ENCODE data around the gene GANC.
"Not testable (repeated sequence)": the region's sequence is repeated elsewhere in the genome, so short reads cannot be mapped to it uniquely, and the experiment has no call there.

The GANC gene

DNA sequence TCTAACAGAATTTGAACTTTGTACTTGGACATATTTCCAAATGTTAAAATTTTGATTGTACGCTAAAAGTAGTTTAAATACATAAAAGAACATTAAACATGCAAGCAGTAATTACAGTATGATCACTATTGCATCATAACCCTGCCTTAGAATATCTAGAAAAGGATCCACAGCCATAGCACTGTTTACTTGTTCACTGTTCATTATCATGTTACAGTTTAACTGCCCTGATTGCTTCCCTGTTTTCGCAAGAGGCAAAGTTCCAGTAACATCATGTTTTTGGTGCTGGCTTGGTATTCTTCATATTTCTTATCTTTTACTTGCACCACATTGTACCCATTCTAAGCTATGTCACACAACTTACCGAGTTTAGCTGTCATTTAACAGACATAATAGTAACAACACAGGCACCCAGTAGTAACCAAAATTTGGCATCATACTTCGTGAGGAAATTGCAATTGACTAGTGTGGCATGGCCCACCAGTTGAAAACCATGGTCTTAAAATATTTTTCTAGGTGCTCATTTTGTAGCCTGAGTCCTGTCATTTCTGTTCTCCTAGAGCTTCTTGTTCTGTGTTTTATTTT lies 13.5 kb downstream of the GANC start:
- H3K36me3 ChIP-seq (replicated peaks; ENCODE audit: low read depth, low read length) = peaks cover 21% of the 10 kb centered on the region
- H2AFZ ChIP-seq (ENCODE audit: low read depth, low read length) = no peak overlapping the region
- no peaks in the 10 kb centered on the region for H3K27me3 ChIP-seq (ENCODE audit: low read depth, low read length)
- no peak overlapping the region for H3K9ac ChIP-seq (ENCODE audit: low read length)
- TF ChIP-seq EZH2phosphoT487 (IDR thresholded peaks at IDR 0.05; ENCODE audit: low read depth) (no peak), CTCF (IDR thresholded peaks at IDR 0.05; ENCODE audit: low read depth, low read length) (no peak)
- no peaks in the 10 kb centered on the region for H3K79me2 ChIP-seq (ENCODE audit: low read length)
- H4K20me1 ChIP-seq (ENCODE audit: insufficient read depth, low read length) = no peaks in the 10 kb centered on the region
- H3K9me3 ChIP-seq (ENCODE audit: insufficient read depth, low read length) = no peaks in the 10 kb centered on the region
- H3K4me1 ChIP-seq (ENCODE audit: low read length) = no peaks in the 10 kb centered on the region
- no peak overlapping the region for H3K27ac ChIP-seq (ENCODE audit: low read length)
- no peak overlapping the region for H3K4me3 ChIP-seq (ENCODE audit: low read length)
- no peak overlapping the region for H3K4me2 ChIP-seq (ENCODE audit: low read length)

DNA sequence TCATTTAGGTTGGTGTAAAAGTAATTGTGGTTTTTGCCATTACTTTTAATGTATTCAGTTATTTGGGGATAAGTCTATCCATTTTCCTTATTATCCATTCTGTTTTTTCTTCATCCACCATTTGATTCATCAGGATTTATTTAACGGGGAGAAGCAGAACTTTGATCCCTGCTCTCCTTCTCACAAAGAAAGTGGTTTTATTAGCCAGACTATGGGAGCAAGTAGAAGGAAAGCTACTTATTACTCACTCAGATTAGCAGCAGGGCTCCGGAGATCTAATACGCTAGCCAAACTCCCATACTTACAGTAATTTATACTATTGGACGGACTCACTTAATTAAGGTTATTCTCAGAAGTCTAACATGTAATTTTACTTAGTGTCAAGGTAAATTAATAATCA lies 14.9 kb downstream of the GANC start:
- Histone ChIP-seq H3K27ac (ENCODE audit: low read length) (no peak overlapping the region), H3K27me3 (ENCODE audit: low read depth, low read length) (no peaks in the 10 kb centered on the region), H3K9ac (ENCODE audit: low read length) (no peak overlapping the region), H3K4me2 (ENCODE audit: low read length) (no peak overlapping the region), H2AFZ (ENCODE audit: low read depth, low read length) (no peak overlapping the region), H3K79me2 (ENCODE audit: low read length) (no peaks in the 10 kb centered on the region), H3K4me1 (ENCODE audit: low read length) (no peaks in the 10 kb centered on the region), H4K20me1 (ENCODE audit: insufficient read depth, low read length) (no peaks in the 10 kb centered on the region), H3K4me3 (ENCODE audit: low read length) (no peak overlapping the region), H3K36me3 (replicated peaks; ENCODE audit: low read depth, low read length) (peaks cover 32% of the 10 kb centered on the region), H3K9me3 (ENCODE audit: insufficient read depth, low read length) (no peaks in the 10 kb centered on the region)
- TF ChIP-seq EZH2phosphoT487 (IDR thresholded peaks at IDR 0.05; ENCODE audit: low read depth) = no peak
- no peak for TF ChIP-seq CTCF (IDR thresholded peaks at IDR 0.05; ENCODE audit: low read depth, low read length)

DNA sequence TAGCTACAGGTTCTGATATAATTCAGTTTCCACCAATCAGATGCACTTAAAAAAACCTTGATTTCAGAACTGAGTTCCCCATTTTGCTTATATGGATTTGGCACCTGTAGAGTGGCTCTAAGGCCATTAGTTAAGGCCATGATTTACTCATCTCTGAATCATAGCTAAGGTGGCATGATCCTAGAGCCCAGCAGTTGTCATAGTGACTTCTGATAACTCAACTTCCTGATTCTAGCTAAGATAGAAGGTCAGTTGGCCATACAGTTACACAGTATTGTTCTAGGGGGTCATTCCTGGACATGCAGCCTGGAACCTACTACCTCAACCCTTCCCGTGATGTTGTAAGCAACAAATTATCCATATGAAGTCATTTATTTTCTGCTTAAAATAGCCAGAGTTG lies 16.2 kb downstream of the GANC start:
- no peaks in the 10 kb centered on the region for H3K9me3 ChIP-seq (ENCODE audit: insufficient read depth, low read length)
- peaks cover 27% of the 10 kb centered on the region for H3K36me3 ChIP-seq (replicated peaks; ENCODE audit: low read depth, low read length)
- H3K4me1 ChIP-seq (ENCODE audit: low read length) = no peaks in the 10 kb centered on the region
- H3K9ac ChIP-seq (ENCODE audit: low read length) = no peak overlapping the region
- H3K4me2 ChIP-seq (ENCODE audit: low read length) = no peak overlapping the region
- H4K20me1 ChIP-seq (ENCODE audit: insufficient read depth, low read length) = no peaks in the 10 kb centered on the region
- H3K4me3 ChIP-seq (ENCODE audit: low read length) = no peak overlapping the region
- no peaks in the 10 kb centered on the region for H3K27me3 ChIP-seq (ENCODE audit: low read depth, low read length)
- no peak overlapping the region for H3K27ac ChIP-seq (ENCODE audit: low read length)
- TF ChIP-seq EZH2phosphoT487 (IDR thresholded peaks at IDR 0.05; ENCODE audit: low read depth) (no peak), CTCF (IDR thresholded peaks at IDR 0.05; ENCODE audit: low read depth, low read length) (no peak)
- no peak overlapping the region for H2AFZ ChIP-seq (ENCODE audit: low read depth, low read length)
- H3K79me2 ChIP-seq (ENCODE audit: low read length) = no peaks in the 10 kb centered on the region

DNA sequence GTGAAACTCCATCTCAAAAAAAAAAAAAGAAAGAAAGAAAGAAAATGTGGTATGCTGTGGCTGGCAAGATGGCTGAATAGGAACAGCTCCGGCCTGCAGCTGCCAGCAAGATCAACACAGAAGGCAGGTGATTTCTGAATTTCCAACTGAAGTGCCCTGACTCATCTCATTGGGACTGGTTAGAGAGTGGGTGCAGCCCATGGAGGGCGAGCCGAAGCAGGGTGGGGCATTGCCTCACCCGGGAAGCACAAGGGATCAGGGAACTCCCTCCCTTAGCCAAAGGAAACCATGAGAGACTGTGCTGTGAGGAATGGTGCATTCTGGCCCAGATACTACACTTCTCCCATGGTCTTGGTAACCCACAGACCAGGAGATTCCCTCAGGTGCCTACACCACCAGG lies 28.0 kb downstream of the GANC start:
- H2AFZ ChIP-seq (ENCODE audit: low read depth, low read length); H3K79me2 ChIP-seq (ENCODE audit: low read length); H4K20me1 ChIP-seq (ENCODE audit: insufficient read depth, low read length); H3K9me3 ChIP-seq (ENCODE audit: insufficient read depth, low read length); H3K27me3 ChIP-seq (ENCODE audit: low read depth, low read length); H3K9ac ChIP-seq (ENCODE audit: low read length); H3K27ac ChIP-seq (ENCODE audit: low read length); H3K4me3 ChIP-seq (ENCODE audit: low read length); H3K4me2 ChIP-seq (ENCODE audit: low read length); H3K4me1 ChIP-seq (ENCODE audit: low read length); H3K36me3 ChIP-seq (replicated peaks; ENCODE audit: low read depth, low read length): not testable (repeated sequence)

- no peaks in the 10 kb centered on the region for H3K4me1 ChIP-seq (ENCODE audit: low read length)
- H3K79me2 ChIP-seq (ENCODE audit: low read length) = no peaks in the 10 kb centered on the region
- H3K9ac ChIP-seq (ENCODE audit: low read length) = no peak overlapping the region
- no peak overlapping the region for H3K4me2 ChIP-seq (ENCODE audit: low read length)
- H3K27me3 ChIP-seq (ENCODE audit: low read depth, low read length) = no peaks in the 10 kb centered on the region
- no peaks in the 10 kb centered on the region for H3K9me3 ChIP-seq (ENCODE audit: insufficient read depth, low read length)
- H3K4me3 ChIP-seq (ENCODE audit: low read length) = no peak overlapping the region
- H3K36me3 ChIP-seq (replicated peaks; ENCODE audit: low read depth, low read length) = peaks cover 14% of the 10 kb centered on the region
- H2AFZ ChIP-seq (ENCODE audit: low read depth, low read length) = no peak overlapping the region
- no peak for TF ChIP-seq CTCF (IDR thresholded peaks at IDR 0.05; ENCODE audit: low read depth, low read length)
- no peak for TF ChIP-seq EZH2phosphoT487 (IDR thresholded peaks at IDR 0.05; ENCODE audit: low read depth)
- H4K20me1 ChIP-seq (ENCODE audit: insufficient read depth, low read length) = no peaks in the 10 kb centered on the region
- H3K27ac ChIP-seq (ENCODE audit: low read length) = no peak overlapping the region
These were observed 33.7 kb downstream of the GANC start for GRCh38 chr15:42306681-42307080.

All from OCI-LY3 (cell line).